Parathyroid adenoma (tissue), 2 donors: ENCODE measurements around the gene ZMIZ1.

Source experiments
- H2AFZ ChIP-seq: fragments of 300-600 bp; sonication (generic); one replicate; pipeline ENCODE4 v1.7.0; 2017; ENCODE audit warnings: antibody characterized with exemption, mild to moderate bottlenecking
- H3K27ac ChIP-seq: fragments of 300-600 bp; sonication (generic); one replicate; pipeline ENCODE4 v1.7.0; 2017
- H3K27me3 ChIP-seq: fragments of 300-600 bp; sonication (generic); one replicate; pipeline ENCODE4 v1.7.0; 2017; ENCODE audit warnings: low read length; ENCODE audit not compliant: control insufficient read depth, insufficient read depth
- H3K36me3 ChIP-seq: fragments of 300-600 bp; sonication (generic); one replicate; pipeline ENCODE4 v1.7.0; 2017; ENCODE audit warnings: low read length; ENCODE audit not compliant: control insufficient read depth, insufficient read depth
- H3K4me1 ChIP-seq: fragments of 300-600 bp; sonication (generic); one replicate; pipeline ENCODE4 v1.7.0; 2017; ENCODE audit warnings: control low read depth
- H3K4me2 ChIP-seq: fragments of 300-600 bp; sonication (generic); one replicate; pipeline ENCODE4 v1.7.0; 2017; ENCODE audit warnings: low read length
- H3K4me3 ChIP-seq: fragments of 300-600 bp; sonication (generic); one replicate; pipeline ENCODE4 v1.7.0; 2017; ENCODE audit warnings: low read depth, low read length
- H3K79me2 ChIP-seq: fragments of 300-600 bp; sonication (generic); one replicate; pipeline ENCODE4 v1.7.0; 2017; ENCODE audit warnings: control low read depth
- H3K9ac ChIP-seq: fragments of 300-600 bp; sonication (generic); one replicate; pipeline ENCODE4 v1.7.0; 2017; ENCODE audit warnings: mild to moderate bottlenecking
- H3K9me3 ChIP-seq: fragments of 300-600 bp; sonication (generic); one replicate; pipeline ENCODE4 v1.7.0; 2017; ENCODE audit warnings: low read length; ENCODE audit not compliant: control insufficient read depth
- TF ChIP-seq, protein P1 (sequence below): fragments of 300-600 bp; sonication (generic); IDR thresholded peaks from one replicate; pipeline ENCODE4 v1.7.0; 2017; ENCODE audit warnings: antibody characterized with exemption, mild to moderate bottlenecking
- donor health status: primary hyperparathyroidism.

Gene ZMIZ1

DNA sequence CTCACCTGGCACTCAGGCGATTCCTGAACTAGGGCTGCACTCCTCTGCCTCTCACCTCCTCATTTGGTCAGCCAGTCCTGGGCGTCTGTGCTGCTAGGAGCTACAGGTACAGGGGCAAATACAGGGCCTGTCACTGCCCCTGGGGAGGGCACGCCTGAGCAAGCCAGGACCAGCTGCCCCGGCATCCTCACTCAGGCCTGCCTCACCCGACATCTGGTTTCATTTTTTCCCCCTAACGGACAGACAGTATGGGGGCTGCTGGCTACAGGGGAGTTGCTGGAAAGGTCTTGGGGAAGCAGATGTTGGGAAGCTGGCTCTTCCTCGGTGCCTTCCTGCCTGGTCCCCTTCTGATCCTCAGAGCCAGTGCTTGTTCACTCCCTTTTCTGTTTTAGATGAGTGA lies 201.2 kb downstream of the ZMIZ1 start:
- TF ChIP-seq, protein P1, sequence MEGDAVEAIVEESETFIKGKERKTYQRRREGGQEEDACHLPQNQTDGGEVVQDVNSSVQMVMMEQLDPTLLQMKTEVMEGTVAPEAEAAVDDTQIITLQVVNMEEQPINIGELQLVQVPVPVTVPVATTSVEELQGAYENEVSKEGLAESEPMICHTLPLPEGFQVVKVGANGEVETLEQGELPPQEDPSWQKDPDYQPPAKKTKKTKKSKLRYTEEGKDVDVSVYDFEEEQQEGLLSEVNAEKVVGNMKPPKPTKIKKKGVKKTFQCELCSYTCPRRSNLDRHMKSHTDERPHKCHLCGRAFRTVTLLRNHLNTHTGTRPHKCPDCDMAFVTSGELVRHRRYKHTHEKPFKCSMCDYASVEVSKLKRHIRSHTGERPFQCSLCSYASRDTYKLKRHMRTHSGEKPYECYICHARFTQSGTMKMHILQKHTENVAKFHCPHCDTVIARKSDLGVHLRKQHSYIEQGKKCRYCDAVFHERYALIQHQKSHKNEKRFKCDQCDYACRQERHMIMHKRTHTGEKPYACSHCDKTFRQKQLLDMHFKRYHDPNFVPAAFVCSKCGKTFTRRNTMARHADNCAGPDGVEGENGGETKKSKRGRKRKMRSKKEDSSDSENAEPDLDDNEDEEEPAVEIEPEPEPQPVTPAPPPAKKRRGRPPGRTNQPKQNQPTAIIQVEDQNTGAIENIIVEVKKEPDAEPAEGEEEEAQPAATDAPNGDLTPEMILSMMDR = no peak
- no peak overlapping the region for H3K9ac ChIP-seq
- H3K9me3 ChIP-seq = no peaks in the 10 kb centered on the region

DNA sequence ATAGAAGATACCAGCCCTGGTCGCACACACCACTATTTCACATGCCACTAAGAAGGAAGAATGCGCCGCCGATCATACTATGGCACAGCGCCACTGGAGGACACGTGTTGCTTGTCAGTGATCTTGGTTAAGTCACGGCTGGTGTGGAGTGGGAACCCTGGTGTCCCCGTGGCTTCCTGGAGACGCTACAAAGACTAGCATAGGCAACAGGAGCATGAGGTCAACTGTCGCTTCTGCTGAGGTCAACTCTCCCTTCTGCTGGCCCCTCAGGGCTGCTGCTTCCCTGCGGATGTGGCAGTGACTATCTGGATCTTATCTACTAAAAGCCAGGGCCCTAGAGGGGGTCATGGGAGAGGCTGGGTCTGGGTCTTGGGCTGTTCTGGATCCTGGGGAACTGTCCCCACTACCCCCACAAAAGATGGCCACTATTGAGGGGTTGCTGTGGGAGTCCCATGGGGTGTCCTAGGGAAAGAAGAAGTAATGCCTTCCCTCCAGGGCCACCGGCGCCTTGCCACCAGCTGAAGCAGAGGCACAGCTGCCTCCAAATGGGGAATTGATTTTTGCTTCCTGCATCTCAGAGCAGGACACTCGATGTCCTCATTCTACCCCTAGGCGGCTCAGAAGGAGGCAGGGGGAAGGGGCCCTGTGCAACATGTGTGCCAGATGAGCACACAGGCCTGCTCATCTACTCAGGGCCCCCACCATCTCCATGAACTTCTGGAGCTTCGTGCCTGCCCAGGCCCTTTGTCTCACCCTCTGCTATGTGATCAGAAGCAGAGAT lies 201.9 kb downstream of the ZMIZ1 start:
- no peak overlapping the region for H3K4me2 ChIP-seq
- no peaks in the 10 kb centered on the region for H3K36me3 ChIP-seq
- TF ChIP-seq, protein P1 = no peak
- peaks cover 15% of the 10 kb centered on the region for H3K4me1 ChIP-seq
- H3K9ac ChIP-seq = no peak overlapping the region
- no peaks in the 10 kb centered on the region for H3K9me3 ChIP-seq
- no peak overlapping the region for H2AFZ ChIP-seq
- H3K4me3 ChIP-seq = no peak overlapping the region
- peaks cover 81% of the 10 kb centered on the region for H3K79me2 ChIP-seq
- no peaks in the 10 kb centered on the region for H3K27me3 ChIP-seq
- H3K27ac ChIP-seq = no peak overlapping the region

More for the DNA sequence above, 201.2 kb downstream of the ZMIZ1 start:
- H3K4me2 ChIP-seq = no peak overlapping the region
- H3K79me2 ChIP-seq = peaks cover 83% of the 10 kb centered on the region
- no peaks in the 10 kb centered on the region for H3K27me3 ChIP-seq
- H3K4me3 ChIP-seq = no peak overlapping the region
- peaks cover 13% of the 10 kb centered on the region for H3K4me1 ChIP-seq
- no peaks in the 10 kb centered on the region for H3K36me3 ChIP-seq
- no peak overlapping the region for H3K27ac ChIP-seq
- H2AFZ ChIP-seq = no peak overlapping the region

DNA sequence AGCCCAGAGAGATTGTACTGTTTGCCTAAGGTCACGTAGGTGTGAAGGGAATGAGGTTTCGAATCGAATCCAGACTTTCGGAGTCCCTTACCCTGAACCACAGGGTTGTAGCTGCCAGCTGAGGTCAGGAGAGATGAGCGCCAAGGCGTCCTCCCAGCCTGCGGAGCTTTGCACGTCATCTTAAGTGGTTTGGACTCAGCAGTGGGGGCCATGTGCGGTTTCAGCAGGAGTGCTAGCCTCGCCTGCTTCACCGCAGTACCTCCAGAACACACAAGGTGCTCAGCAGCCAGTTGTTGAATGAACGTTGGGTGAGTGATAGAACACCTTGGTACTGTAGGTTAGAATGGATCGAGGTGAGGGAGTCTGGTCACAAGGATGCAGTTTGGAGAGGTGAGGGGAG lies 203.6 kb downstream of the ZMIZ1 start:
- Histone ChIP-seq H3K36me3 (no peaks in the 10 kb centered on the region), H3K4me1 (peaks cover 15% of the 10 kb centered on the region), H2AFZ (no peak overlapping the region), H3K79me2 (peaks cover 66% of the 10 kb centered on the region), H3K4me3 (no peak overlapping the region), H3K9me3 (no peaks in the 10 kb centered on the region), H3K27me3 (no peaks in the 10 kb centered on the region), H3K9ac (no peak overlapping the region), H3K4me2 (no peak overlapping the region), H3K27ac (no peak overlapping the region)
- TF ChIP-seq, protein P1 = no peak

DNA sequence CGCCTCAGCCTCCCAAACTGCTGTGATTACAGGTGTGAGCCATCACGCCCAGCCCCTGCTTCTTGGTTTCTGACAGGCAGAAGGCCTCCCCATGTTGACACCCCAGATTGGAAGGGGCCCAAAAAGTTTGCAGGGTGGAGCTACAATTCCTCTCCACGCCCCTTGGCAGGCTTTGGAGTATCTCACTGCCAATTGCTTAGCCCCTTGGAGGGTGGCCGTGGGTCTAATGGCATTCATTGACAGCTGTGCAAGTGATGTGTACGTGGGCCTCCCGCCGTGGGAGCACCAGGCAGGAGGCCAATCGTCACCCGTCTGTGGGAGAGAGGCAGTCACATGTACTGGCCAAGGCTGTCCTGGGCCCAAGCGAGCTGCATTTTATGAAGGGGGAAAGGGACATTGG lies 204.8 kb downstream of the ZMIZ1 start:
- Histone ChIP-seq H3K4me2 (no peak overlapping the region), H3K36me3 (no peaks in the 10 kb centered on the region), H3K79me2 (peaks cover 57% of the 10 kb centered on the region), H3K9me3 (no peaks in the 10 kb centered on the region), H3K27ac (no peak overlapping the region), H3K9ac (no peak overlapping the region), H2AFZ (no peak overlapping the region), H3K27me3 (no peaks in the 10 kb centered on the region), H3K4me3 (no peak overlapping the region), H3K4me1 (peaks cover 15% of the 10 kb centered on the region)
- TF ChIP-seq, protein P1 = no peak
